K562 (cell line): ENCODE measurements around the gene P2RY6. TPM values are rescaled to one million over a fixed set of nuclear protein-coding genes. Genes with fewer than 3 reads are reported as not detected.

Experiments used
- BRD9 ChIP-seq: fragments of 450-650 bp; IDR thresholded peaks from 2 replicates; pipeline ENCODE4 v1.6.1; 2018; ENCODE audit warnings: low read depth; ENCODE audit not compliant: partially characterized antibody
- CBFA2T2 ChIP-seq: fragments of 450-650 bp; conservative IDR thresholded peaks from 2 replicates; pipeline ENCODE4 v1.6.1; 2017; ENCODE audit warnings: mild to moderate bottlenecking
- CC2D1A ChIP-seq: fragments of 450-650 bp; IDR thresholded peaks from 2 replicates; pipeline ENCODE4 v1.6.1; 2017; ENCODE audit warnings: mild to moderate bottlenecking
- CEBPB ChIP-seq: fragments of 450-650 bp; IDR thresholded peaks from 2 replicates; pipeline ENCODE4 v1.6.1; 2016; ENCODE audit warnings: missing genetic modification characterization, missing compliant biosample characterization
- CHD1 ChIP-seq: fragments of 200-600 bp; sonication (generic); IDR thresholded peaks from one replicate; pipeline ENCODE4 v1.6.1; 2012; ENCODE audit warnings: mild to moderate bottlenecking, moderate library complexity, low read length, inconsistent platforms
- CHD2 ChIP-seq: IDR thresholded peaks from 2 replicates; pipeline ENCODE4 v1.6.1; 2011; ENCODE audit warnings: low read depth, low read length
- CTCF ChIP-seq, 3 experiments: IDR thresholded peaks in 2 of 3; conservative IDR thresholded peaks in 1 of 3; 2 replicates each; pipeline ENCODE4 v1.5.1; 2011 to 2012; ENCODE audit warnings: low read length in 3 of 3, mild to moderate bottlenecking in 3 of 3, control low read depth in 2 of 3, improper control_type of control experiment in 1 of 3, inconsistent platforms in 1 of 3, low read depth in 1 of 3, mixed read lengths in 1 of 3, moderate library complexity in 1 of 3; ENCODE audit not compliant: insufficient read depth in 2 of 3
- DACH1 ChIP-seq: fragments of 450-650 bp; IDR thresholded peaks from 2 replicates; pipeline ENCODE4 v1.6.1; 2018; ENCODE audit not compliant: partially characterized antibody
- KDM1A ChIP-seq, 2 experiments: fragments of 450-650 bp; IDR thresholded peaks; 2 replicates each; pipeline ENCODE4 v1.6.1; 2016; ENCODE audit warnings: mild to moderate bottlenecking in 2 of 2
- KDM2B ChIP-seq: fragments of 250-450 bp; sonication (Bioruptor Pico); IDR thresholded peaks from 2 replicates; pipeline ENCODE4 v1.8.0; 2021; ENCODE audit warnings: mild to moderate bottlenecking, moderate library complexity
- KDM5B ChIP-seq: fragments of 200-600 bp; sonication (generic); IDR thresholded peaks from 2 replicates; pipeline ENCODE4 v1.6.1; 2012; ENCODE audit warnings: low read depth, mild to moderate bottlenecking, moderate library complexity, low read length, control low read depth, inconsistent platforms; ENCODE audit not compliant: insufficient replicate concordance
- MYC ChIP-seq, 2 experiments: fragments of 250-450 bp in 1 of 2; sonication (Bioruptor Pico) in 1 of 2; IDR thresholded peaks; 2 replicates each; pipeline versions ENCODE4 v1.5.1 to v1.6.1; 2012 to 2021; ENCODE audit warnings: low read depth in 2 of 2, borderline replicate concordance in 1 of 2, improper control_type of control experiment in 1 of 2, low read length in 1 of 2, mild to moderate bottlenecking in 1 of 2, moderate library complexity in 1 of 2
- NFIC ChIP-seq: fragments of 450-650 bp; IDR thresholded peaks from 2 replicates; pipeline ENCODE4 v1.6.1; 2017; ENCODE audit warnings: mild to moderate bottlenecking, inconsistent platforms
- VEZF1 ChIP-seq: fragments of 200-800 bp; sonication (Bioruptor generic); IDR thresholded peaks from 2 replicates; pipeline ENCODE4 v1.6.1; 2017; ENCODE audit warnings: missing genetic modification characterization, missing compliant biosample characterization
- ZNF77 ChIP-seq: fragments of 250-450 bp; sonication (Bioruptor Pico); IDR thresholded peaks from 2 replicates; pipeline ENCODE4 v1.5.0; 2020
- polyA plus RNA-seq, 8 experiments: library from polyadenylated mRNA; depleted of rRNA in 4 of 8; stranded (reverse) in 5 of 8; unstranded in 3 of 8; fragments of >200 nt; fragmentation: Nextera tagmentation in 2 of 8; fragmentation: Illumina TruSeq in 1 of 8; extraction: Ambion mirVana in 2 of 8; extraction: Trizol in 1 of 8; gene quantifications; 2 replicates each; pipeline versions ENCODE4 v1.2.1 to v1.2.3, GENCODE V29; 2011 to 2014; ENCODE audit warnings: inconsistent platforms in 1 of 8, missing spikeins in 1 of 8
- total RNA-seq, 7 experiments: library from RNA; depleted of rRNA in 6 of 7; stranded (reverse); fragments of >200 nt in 6 of 7; fragmentation: Illumina TruSeq in 2 of 7; extraction: Trizol in 2 of 7; gene quantifications; 2 replicates each; pipeline versions ENCODE4 v1.2.1 to v1.2.3, GENCODE V29; 2011 to 2021; ENCODE audit warnings: low replicate concordance in 1 of 7
- TF ChIP-seq, protein P1 (sequence below): fragments of 150-350 bp; IDR thresholded peaks from 2 replicates; pipeline ENCODE4 v1.6.1; 2014; ENCODE audit warnings: low read depth, mild to moderate bottlenecking, low read length, borderline replicate concordance
- TF ChIP-seq, protein P2 (sequence below): sonication (generic); formaldehyde crosslinking; IDR thresholded peaks from 2 replicates; pipeline ENCODE4 v1.8.0; 2023; ENCODE audit warnings: mild to moderate bottlenecking, missing genetic modification reagents

P2RY6 gene
- total and polyA plus RNA-seq, 9 of the 15 experiments (the other 6 are each of a cell fraction or from before 2014, with no cell fraction given) = not detected

GRCh38 chr11:73307323-73308002 lies 35.3 kb downstream of the P2RY6 start (continued):
- TF ChIP-seq, protein P1, sequence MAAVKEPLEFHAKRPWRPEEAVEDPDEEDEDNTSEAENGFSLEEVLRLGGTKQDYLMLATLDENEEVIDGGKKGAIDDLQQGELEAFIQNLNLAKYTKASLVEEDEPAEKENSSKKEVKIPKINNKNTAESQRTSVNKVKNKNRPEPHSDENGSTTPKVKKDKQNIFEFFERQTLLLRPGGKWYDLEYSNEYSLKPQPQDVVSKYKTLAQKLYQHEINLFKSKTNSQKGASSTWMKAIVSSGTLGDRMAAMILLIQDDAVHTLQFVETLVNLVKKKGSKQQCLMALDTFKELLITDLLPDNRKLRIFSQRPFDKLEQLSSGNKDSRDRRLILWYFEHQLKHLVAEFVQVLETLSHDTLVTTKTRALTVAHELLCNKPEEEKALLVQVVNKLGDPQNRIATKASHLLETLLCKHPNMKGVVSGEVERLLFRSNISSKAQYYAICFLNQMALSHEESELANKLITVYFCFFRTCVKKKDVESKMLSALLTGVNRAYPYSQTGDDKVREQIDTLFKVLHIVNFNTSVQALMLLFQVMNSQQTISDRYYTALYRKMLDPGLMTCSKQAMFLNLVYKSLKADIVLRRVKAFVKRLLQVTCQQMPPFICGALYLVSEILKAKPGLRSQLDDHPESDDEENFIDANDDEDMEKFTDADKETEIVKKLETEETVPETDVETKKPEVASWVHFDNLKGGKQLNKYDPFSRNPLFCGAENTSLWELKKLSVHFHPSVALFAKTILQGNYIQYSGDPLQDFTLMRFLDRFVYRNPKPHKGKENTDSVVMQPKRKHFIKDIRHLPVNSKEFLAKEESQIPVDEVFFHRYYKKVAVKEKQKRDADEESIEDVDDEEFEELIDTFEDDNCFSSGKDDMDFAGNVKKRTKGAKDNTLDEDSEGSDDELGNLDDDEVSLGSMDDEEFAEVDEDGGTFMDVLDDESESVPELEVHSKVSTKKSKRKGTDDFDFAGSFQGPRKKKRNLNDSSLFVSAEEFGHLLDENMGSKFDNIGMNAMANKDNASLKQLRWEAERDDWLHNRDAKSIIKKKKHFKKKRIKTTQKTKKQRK = no peak
- TF ChIP-seq ZNF77 (CRISPR knock-in tag) = no peak
- 0 out of 2 replicates have a peak, but pooled peaks have one; percentile 16 for TF ChIP-seq NFIC
- TF ChIP-seq CC2D1A = peak; percentile 66
- TF ChIP-seq CEBPB = peak; percentile 52
- TF ChIP-seq CHD1 = peak; percentile 50
- TF ChIP-seq KDM1A (IDR thresholded peaks at IDR 0.05) = peak in 1 of 2 experiments; percentile 41; a peak in 1 of 4 replicates
- TF ChIP-seq CHD2 = peak; percentile 37; the same call in 1 of the 2 replicates
- no peak for TF ChIP-seq CBFA2T2
- TF ChIP-seq, protein P2, sequence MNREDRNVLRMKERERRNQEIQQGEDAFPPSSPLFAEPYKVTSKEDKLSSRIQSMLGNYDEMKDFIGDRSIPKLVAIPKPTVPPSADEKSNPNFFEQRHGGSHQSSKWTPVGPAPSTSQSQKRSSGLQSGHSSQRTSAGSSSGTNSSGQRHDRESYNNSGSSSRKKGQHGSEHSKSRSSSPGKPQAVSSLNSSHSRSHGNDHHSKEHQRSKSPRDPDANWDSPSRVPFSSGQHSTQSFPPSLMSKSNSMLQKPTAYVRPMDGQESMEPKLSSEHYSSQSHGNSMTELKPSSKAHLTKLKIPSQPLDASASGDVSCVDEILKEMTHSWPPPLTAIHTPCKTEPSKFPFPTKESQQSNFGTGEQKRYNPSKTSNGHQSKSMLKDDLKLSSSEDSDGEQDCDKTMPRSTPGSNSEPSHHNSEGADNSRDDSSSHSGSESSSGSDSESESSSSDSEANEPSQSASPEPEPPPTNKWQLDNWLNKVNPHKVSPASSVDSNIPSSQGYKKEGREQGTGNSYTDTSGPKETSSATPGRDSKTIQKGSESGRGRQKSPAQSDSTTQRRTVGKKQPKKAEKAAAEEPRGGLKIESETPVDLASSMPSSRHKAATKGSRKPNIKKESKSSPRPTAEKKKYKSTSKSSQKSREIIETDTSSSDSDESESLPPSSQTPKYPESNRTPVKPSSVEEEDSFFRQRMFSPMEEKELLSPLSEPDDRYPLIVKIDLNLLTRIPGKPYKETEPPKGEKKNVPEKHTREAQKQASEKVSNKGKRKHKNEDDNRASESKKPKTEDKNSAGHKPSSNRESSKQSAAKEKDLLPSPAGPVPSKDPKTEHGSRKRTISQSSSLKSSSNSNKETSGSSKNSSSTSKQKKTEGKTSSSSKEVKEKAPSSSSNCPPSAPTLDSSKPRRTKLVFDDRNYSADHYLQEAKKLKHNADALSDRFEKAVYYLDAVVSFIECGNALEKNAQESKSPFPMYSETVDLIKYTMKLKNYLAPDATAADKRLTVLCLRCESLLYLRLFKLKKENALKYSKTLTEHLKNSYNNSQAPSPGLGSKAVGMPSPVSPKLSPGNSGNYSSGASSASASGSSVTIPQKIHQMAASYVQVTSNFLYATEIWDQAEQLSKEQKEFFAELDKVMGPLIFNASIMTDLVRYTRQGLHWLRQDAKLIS (CRISPR knock-in tag) = no peak
- peak; percentile 42 for TF ChIP-seq BRD9
- peak; percentile 41; the same call in 1 of the 2 replicates for TF ChIP-seq MYC (IDR thresholded peaks at IDR 0.05; ENCODE audit: low read depth, low read length)
- no peak for TF ChIP-seq MYC (CRISPR knock-in tag; IDR thresholded peaks at IDR 0.05; ENCODE audit: borderline replicate concordance, low read depth)
- TF ChIP-seq VEZF1 (CRISPR knock-in tag) = peak; percentile 82
- peak; percentile 89 to 92 (median 91) for TF ChIP-seq CTCF (IDR thresholded peaks at IDR 0.05 in 2 of 3, conservative IDR thresholded peaks at IDR 0.05 in 1 of 3; ENCODE audit: insufficient read depth in 2 of 3, low read depth in 1 of 3, low read length in 3 of 3)
- TF ChIP-seq KDM5B = peak; percentile 54
- TF ChIP-seq DACH1 = no peak
- 0 out of 2 replicates have a peak, but pooled peaks have one; percentile 20 for TF ChIP-seq KDM2B (CRISPR knock-in tag)
